Neural crest cell (in vitro differentiated cells): ENCODE measurements around the gene STK11. TPM values are rescaled to one million over a fixed set of nuclear protein-coding genes. Genes with fewer than 3 reads are reported as not detected.

Source experiments
- DNase-seq: peaks from one replicate; pipeline ENCODE4 v3.0.0; 2021; ENCODE audit warnings: low read depth, mixed read lengths, low spot score
- H3K27ac Mint-ChIP-seq: one replicate; pipeline ENCODE4 v1.8.0; 2021; ENCODE audit warnings: mild to moderate bottlenecking, mixed read lengths; ENCODE audit not compliant: unreplicated experiment
- H3K27me3 Mint-ChIP-seq: 2 replicates; pipeline ENCODE4 v1.8.0; 2021; ENCODE audit warnings: low read depth, mild to moderate bottlenecking, mixed read lengths
- H3K36me3 Mint-ChIP-seq: 2 replicates; pipeline ENCODE4 v1.8.0; 2021; ENCODE audit warnings: low read depth, mild to moderate bottlenecking, mixed read lengths
- H3K4me1 Mint-ChIP-seq: 2 replicates; pipeline ENCODE4 v1.8.0; 2021; ENCODE audit warnings: mixed read lengths
- H3K4me3 Mint-ChIP-seq: one replicate; pipeline ENCODE4 v1.8.0; 2021; ENCODE audit warnings: mild to moderate bottlenecking, mixed read lengths
- H3K9me3 Mint-ChIP-seq: 2 replicates; pipeline ENCODE4 v1.8.0; 2021; ENCODE audit warnings: mixed read lengths
- total RNA-seq: library from RNA; stranded (reverse); gene quantifications from 2 replicates; pipeline ENCODE4 v1.2.1, GENCODE V29; 2021
- TF ChIP-seq, protein P1 (sequence below): fragments of 200-600 bp; sonication (generic); conservative IDR thresholded peaks from 2 replicates; pipeline ENCODE4 v1.5.0; 2021; ENCODE audit warnings: antibody characterized with exemption, mild to moderate bottlenecking

Gene STK11
- total RNA-seq, 1 donor from 2014 or later, result 60.2 TPM

GRCh38 chr19:1177322-1178114 lies 28.1 kb upstream of the STK11 start:
- H3K9me3 Mint-ChIP-seq, result no peaks in the 10 kb centered on the region
- TF ChIP-seq, protein P1, sequence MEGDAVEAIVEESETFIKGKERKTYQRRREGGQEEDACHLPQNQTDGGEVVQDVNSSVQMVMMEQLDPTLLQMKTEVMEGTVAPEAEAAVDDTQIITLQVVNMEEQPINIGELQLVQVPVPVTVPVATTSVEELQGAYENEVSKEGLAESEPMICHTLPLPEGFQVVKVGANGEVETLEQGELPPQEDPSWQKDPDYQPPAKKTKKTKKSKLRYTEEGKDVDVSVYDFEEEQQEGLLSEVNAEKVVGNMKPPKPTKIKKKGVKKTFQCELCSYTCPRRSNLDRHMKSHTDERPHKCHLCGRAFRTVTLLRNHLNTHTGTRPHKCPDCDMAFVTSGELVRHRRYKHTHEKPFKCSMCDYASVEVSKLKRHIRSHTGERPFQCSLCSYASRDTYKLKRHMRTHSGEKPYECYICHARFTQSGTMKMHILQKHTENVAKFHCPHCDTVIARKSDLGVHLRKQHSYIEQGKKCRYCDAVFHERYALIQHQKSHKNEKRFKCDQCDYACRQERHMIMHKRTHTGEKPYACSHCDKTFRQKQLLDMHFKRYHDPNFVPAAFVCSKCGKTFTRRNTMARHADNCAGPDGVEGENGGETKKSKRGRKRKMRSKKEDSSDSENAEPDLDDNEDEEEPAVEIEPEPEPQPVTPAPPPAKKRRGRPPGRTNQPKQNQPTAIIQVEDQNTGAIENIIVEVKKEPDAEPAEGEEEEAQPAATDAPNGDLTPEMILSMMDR, result no peak
- no peaks in the 10 kb centered on the region for H3K27me3 Mint-ChIP-seq

GRCh38 chr19:1181606-1182005 lies 24.0 kb upstream of the STK11 start:
- no peaks in the 10 kb centered on the region for H3K27me3 Mint-ChIP-seq
- no peak for DNase-seq
- no peak overlapping the region for H3K27ac Mint-ChIP-seq

More at GRCh38 chr19:1177322-1178114, 28.1 kb upstream of the STK11 start:
- H3K27ac Mint-ChIP-seq, result no peak overlapping the region
- H3K4me1 Mint-ChIP-seq, result peaks cover 17% of the 10 kb centered on the region
- H3K36me3 Mint-ChIP-seq, result no peaks in the 10 kb centered on the region
- H3K4me3 Mint-ChIP-seq, result no peak overlapping the region
- DNase-seq, result no peak

DNA sequence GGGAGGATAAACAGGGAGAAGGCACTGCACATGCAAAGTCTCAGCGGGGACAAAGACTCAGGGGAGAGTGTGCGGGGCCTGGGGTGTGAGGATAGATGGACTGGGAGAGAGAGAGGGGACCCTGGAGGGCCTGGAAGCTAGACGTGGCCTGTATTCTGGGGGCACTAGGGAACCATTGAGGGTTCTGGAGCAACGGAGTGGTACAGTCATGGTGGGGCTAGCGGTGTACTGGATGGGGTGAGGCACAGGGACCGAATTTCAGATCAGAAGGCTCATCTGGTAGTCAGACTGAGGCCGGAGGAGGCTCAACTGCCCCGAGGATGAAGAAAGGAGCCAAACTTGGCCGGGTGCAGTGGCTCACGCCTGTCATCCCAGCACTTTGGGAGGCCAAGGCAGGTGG lies 23.5 kb upstream of the STK11 start:
- no peak for DNase-seq
- Mint-ChIP-seq H3K27me3 (no peaks in the 10 kb centered on the region), H3K36me3 (no peaks in the 10 kb centered on the region), H3K27ac (peak overlapping the region; percentile 57), H3K9me3 (no peaks in the 10 kb centered on the region), H3K4me3 (no peak overlapping the region), H3K4me1 (peaks cover 11% of the 10 kb centered on the region)
- TF ChIP-seq, protein P1, result no peak

More at GRCh38 chr19:1181606-1182005, 24.0 kb upstream of the STK11 start:
- H3K9me3 Mint-ChIP-seq, result no peaks in the 10 kb centered on the region
- H3K4me3 Mint-ChIP-seq, result no peak overlapping the region
- no peaks in the 10 kb centered on the region for H3K36me3 Mint-ChIP-seq
- peaks cover 11% of the 10 kb centered on the region for H3K4me1 Mint-ChIP-seq
- TF ChIP-seq, protein P1, result no peak

GRCh38 chr19:1182727-1183126 lies 22.9 kb upstream of the STK11 start:
- no peak for DNase-seq
- Mint-ChIP-seq H3K4me1 (peaks cover 11% of the 10 kb centered on the region), H3K27me3 (no peaks in the 10 kb centered on the region), H3K4me3 (no peak overlapping the region), H3K9me3 (no peaks in the 10 kb centered on the region), H3K27ac (no peak overlapping the region), H3K36me3 (no peaks in the 10 kb centered on the region)
- TF ChIP-seq, protein P1, result no peak

GRCh38 chr19:1183543-1184172 lies 21.9 kb upstream of the STK11 start:
- TF ChIP-seq, protein P1, result no peak
- peaks cover 11% of the 10 kb centered on the region for H3K4me1 Mint-ChIP-seq
- no peaks in the 10 kb centered on the region for H3K36me3 Mint-ChIP-seq
- no peak for DNase-seq
- no peak overlapping the region for H3K4me3 Mint-ChIP-seq
- H3K9me3 Mint-ChIP-seq, result no peaks in the 10 kb centered on the region
- no peaks in the 10 kb centered on the region for H3K27me3 Mint-ChIP-seq
- no peak overlapping the region for H3K27ac Mint-ChIP-seq
